CD4-positive, alpha-beta T cell treated with Interferon gamma for 1 hour (primary cell): ENCODE results near the gene C3.
"Not testable (repeated sequence)": the region's sequence is repeated elsewhere in the genome, so short reads cannot be mapped to it uniquely, and the experiment has no call there.

Experiments used
- DNase-seq: peaks from one replicate; pipeline ENCODE4 v3.0.0-alpha.2; 2020

C3 gene

DNA sequence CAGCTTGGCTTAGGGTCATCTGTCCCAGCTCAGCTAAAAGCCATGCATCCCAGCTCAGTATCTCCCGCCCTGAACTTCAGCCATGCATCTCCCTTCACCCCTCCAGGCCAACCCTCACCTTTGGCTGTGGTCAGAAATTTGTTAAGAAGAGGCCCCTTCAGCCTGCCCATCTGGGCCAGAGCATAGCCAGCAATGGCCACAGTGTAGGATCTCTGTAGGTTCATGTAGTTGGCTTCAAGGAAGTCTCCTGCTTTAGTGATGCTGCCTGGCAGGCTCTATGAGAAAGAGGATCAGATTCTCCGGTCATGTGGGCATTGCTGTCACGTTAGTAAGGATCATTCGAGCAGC, 33.8 kb downstream of the C3 start:
- DNase-seq: no peak

DNA sequence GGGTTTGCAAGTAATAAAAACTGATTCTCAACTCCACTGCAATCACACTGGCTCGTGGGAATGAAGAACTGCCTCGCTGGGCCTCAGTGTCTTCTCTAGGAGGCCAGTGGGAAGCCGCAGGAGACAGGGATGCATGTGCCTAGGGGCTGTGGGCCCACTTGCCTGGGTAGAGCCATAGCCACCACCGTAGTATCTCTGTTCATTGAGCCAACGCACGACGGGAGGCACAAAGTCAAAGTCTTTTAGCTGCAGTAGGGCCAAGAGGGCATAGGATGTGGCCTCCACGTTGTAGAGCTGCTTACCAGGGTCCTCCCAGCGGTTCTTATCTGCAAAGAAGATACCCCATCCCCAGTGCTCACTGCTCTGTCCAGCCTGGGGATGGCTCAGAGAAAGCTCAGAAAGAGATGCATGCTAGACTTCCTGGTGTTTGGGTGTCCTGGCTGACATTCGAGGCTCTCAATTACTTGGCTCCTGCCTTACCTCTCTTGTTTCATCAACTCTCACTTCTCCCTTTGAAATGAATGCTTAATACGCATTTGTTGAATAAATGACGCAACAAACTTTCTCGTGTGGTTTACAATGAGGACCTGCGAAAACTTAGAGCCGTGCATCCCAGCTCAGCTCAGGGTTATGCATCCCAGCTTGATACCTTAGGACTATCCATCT, 34.4 kb downstream of the C3 start:
- DNase-seq: no peak

DNA sequence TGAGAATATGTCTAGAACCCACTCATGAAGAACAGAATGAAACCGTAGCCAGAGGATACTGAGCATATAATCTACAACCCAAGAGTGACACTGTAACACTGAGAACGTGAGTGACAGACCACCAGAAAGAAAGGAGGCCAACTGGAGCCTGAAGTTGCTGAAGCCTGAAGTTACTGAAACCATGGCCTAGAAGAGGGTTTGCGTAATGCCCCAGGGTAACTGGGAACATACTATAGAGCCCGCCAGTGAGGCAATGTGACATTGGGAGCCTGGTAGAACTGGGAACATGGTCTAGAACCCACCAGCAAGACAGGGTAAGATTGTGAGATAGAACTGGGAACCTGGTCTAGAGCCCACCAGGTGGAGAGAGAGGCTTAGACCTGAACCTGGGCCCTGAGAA, 35.0 kb downstream of the C3 start:
- DNase-seq: no peak

- no peak for DNase-seq
These were observed 36.5 kb downstream of the C3 start for GRCh38 chr19:6683971-6684370.

DNA sequence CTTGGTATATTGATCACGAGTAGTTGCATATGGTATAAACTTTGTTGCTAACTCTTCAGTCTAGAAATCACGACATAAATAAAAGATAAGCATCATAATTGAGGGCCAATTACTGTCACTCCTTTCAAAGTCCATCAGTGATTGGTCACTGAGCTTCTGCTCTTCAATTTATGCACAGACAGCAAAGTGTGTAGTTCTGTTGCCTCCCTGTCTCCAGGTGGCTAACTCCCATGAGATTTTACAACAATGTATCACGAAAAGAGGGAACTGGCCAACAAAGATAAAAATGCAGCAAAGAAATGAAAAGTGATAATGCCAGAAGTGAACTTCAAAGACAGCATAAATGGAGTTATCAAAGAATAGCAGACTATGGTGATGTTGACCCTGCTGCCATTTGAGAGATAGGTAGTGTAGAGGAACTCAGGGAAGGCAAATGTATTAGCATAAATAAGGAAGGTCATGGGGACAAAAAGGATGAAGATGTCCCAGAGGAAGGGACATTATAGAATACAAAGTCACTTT, 37.8 kb downstream of the C3 start:
- no peak for DNase-seq

DNA sequence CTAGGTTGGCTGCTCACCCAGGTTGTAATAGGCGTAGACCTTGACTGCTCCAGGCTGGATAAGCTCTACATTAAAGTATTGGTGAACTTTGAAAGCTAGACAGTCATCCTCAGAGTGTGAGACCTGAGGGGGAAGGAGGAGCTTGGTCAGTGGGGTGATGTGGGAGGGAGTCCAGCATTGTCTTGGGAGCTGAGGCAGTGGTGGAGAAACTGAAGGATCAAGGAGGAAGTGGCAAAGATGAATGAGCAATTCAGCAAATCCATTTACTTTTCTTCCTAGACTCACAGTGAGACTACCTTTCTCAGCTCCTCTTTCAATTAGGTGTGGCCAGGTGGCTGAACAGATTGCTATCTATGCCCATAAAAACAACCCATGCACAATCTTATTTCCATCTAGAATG, 40.3 kb downstream of the C3 start:
- no peak for DNase-seq

DNA sequence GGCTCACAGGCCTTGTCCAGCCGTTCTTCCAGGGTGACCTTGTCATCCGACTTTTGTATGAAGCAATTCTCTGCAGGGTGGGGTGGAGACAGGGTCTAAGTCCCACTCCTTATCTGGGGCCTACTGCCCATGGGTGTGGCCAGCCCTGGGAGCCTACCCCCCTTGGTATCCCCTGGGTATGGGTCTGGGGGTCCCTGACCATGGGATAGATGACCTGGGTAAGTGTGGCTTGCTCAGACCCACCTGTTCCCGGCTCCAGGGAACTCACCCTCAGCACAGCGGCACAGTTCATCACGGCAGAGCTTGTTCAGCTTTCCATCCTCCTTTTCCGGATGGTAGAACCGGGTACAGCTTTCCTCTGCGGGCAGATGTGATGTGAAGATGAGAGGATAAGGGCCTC, 41.3 kb downstream of the C3 start:
- no peak for DNase-seq

DNA sequence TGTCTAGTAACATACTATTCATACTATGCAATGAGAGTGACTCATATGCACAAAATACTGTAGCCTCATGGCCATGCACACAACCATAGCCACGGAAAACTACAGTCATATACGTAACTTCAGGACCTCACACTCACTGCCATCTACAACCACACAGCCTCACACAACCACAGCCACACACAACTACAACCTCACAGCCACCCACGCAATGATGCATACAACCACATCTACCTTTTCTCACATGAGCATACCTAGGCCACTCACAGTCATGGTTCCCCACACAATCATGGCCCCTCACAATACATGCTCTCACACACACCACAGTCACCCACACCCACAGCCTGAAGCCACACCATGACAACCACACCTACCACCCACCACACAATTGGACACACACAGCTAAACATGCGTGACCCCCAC, 41.8 kb downstream of the C3 start:
- DNase-seq: no peak

DNA sequence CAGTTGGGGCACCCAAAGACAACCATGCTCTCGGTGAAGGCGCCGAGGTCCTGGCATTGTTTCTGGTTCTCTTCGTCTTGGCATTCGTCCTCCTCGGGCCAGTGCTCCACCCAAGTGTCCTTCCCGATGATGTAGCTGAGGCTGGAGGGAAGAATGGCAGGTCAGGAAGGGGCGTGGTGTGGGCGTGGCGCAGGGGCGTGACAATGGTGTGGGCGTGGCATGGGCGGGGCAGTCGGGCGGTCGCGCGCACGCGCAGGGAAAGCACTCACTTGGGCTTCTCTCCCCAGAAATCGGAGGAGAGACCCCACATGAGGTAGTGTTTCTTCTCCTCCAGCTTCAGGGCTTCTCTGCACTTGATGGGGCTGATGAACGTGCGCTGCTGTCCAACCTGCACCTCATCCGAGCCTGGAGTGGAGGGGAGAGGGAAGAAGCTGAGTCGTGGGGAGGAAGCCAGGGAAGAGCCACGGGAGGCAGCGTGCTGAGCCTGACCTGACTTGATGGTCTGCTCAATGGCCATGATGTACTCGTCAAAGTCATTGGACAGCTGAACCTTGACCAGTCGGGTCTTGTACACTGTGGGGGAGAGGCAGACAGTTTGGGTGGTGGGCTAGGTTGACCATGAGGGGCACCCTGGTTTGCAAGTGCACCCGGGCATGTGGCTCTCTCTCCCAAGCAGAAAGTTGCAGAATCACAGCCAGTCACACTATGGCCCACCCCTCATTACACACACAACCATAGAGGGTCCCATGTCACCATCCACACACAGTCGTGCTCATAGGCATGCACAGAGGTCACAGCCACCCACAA, 42.4 kb downstream of the C3 start:
- peak; percentile 33 for DNase-seq

- no peak for DNase-seq
These were observed 43.0 kb downstream of the C3 start for GRCh38 chr19:6677495-6677882.

DNA sequence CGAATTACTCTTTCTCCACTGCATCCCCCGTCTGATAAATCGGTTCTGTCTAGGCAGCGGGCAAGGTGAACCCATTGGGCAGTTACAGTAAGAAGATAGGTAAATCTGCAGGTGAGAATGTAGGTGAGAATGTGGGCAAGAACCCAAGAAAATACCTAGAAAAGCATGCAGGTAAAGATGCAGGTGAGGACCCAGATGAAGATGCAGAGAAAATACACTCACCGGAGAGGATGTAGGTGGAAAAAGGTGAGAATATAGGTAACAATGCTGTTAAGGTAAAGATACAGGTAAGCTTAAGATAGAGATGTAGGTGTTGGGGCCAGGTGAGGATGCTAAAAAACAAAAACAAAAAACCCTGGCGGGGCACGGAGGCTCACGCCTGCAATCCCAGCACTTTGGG, 44.2 kb downstream of the C3 start:
- no peak for DNase-seq

- DNase-seq: peak; percentile 76
These were observed 45.6 kb downstream of the C3 start for GRCh38 chr19:6674868-6675305.

DNA sequence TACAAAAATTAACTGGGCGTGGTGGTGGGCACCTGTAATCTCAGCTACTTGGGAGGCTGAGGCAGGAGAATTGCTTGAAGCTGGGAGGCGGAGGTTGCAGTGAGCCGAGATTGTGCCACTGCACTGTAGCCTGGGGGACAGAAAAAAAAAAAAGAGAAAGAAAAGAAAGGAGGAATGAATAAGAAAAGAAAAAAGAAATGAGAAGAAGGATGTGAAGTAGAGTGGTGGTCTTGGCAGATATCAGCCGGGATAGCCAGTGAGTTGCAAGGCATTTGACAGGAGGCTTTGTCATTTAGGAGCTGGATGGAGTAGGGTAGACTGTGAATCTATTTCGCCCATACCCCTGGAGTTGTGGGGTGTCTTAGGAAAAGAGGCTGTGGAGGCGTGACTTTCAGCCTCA, 46.0 kb downstream of the C3 start:
- not testable (repeated sequence) for DNase-seq

- DNase-seq: no peak
These were observed 47.7 kb downstream of the C3 start for GRCh38 chr19:6672693-6673290.

- no peak for DNase-seq
These were observed 48.5 kb downstream of the C3 start for GRCh38 chr19:6671960-6672359.

DNA sequence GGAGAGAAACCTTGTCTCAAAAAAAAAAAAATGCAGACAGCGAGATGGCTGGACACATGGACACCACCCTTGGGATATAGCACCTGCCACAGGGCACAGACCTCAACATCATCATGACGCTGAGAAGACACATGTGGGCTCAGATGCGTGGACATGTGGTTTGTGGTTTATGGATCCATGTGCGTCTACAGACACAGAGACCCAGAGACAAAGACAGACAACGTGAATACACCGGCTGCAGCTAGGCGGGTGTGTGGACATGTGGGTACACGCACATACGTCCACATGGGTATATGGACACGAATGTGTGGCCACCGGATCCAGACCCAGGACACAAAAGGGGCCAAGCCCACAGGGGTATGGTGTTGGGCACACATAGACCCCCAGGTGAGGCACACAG, 51.8 kb downstream of the C3 start:
- peak; percentile 18 for DNase-seq

- peak; percentile 40 for DNase-seq
These were observed 53.3 kb downstream of the C3 start for GRCh38 chr19:6667114-6667627.

DNA sequence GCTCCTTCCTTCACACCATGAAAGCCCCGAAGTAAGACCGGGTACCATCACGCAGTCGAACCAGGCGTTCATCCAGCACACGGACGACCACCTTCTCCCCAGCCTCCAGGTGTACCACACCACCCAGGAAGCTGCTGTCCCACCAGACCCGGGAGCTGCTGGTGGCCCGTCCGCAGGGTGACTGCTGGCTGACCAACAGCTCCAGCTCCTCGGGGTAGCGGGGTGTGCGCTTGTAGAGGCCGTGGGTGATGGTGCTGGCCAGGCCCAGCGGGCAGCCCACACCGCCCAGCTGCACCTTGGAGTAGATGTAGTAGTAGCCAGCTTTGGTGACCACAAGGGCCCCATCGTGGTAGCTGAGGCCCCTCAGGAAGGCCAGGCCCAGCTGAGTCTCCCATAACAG, 55.5 kb downstream of the C3 start:
- DNase-seq: no peak

GRCh38 chr19:6663236-6664201, 56.9 kb downstream of the C3 start:
- DNase-seq: peak; percentile 48

- no peak for DNase-seq
These were observed 57.7 kb downstream of the C3 start for GRCh38 chr19:6662702-6663101.

GRCh38 chr19:6661509-6662244, 58.8 kb downstream of the C3 start:
- DNase-seq: peak; percentile 65

- no peak for DNase-seq
These were observed 59.5 kb downstream of the C3 start for GRCh38 chr19:6660930-6661329.
